ENCODE results near the gene APBB3.

The APBB3 gene

GRCh38 chr5:140575309-140575708 lies 10.9 kb upstream of the APBB3 start:
- TF ChIP-seq SIN3A (IDR thresholded peaks at IDR 0.05; ENCODE audit: borderline replicate concordance, insufficient read depth, low read length): no peak
- no peak for TF ChIP-seq POLR2AphosphoS5 (IDR thresholded peaks at IDR 0.05; ENCODE audit: low read depth, low read length)
- TF ChIP-seq FOXP2 (optimal IDR thresholded peaks at IDR 0.05; ENCODE audit: borderline replicate concordance, extremely low read depth, extremely low read length, insufficient read depth): no peak
- TF ChIP-seq TAF1 (IDR thresholded peaks at IDR 0.05; ENCODE audit: borderline replicate concordance, insufficient read depth, low read length): no peak
- TF ChIP-seq REST (IDR thresholded peaks at IDR 0.05; ENCODE audit: insufficient read depth in 1 of 2, low read depth in 2 of 2, low read length in 2 of 2): no peak

GRCh38 chr5:140574165-140574564 lies 9.8 kb upstream of the APBB3 start:
- TF ChIP-seq POLR2AphosphoS5 (IDR thresholded peaks at IDR 0.05; ENCODE audit: low read depth, low read length): no peak
- no peak for TF ChIP-seq TAF1 (IDR thresholded peaks at IDR 0.05; ENCODE audit: borderline replicate concordance, insufficient read depth, low read length)
- no peak for TF ChIP-seq SIN3A (IDR thresholded peaks at IDR 0.05; ENCODE audit: borderline replicate concordance, insufficient read depth, low read length)
- no peak for TF ChIP-seq FOXP2 (optimal IDR thresholded peaks at IDR 0.05; ENCODE audit: borderline replicate concordance, extremely low read depth, extremely low read length, insufficient read depth)
- no peak for TF ChIP-seq REST (IDR thresholded peaks at IDR 0.05; ENCODE audit: insufficient read depth in 1 of 2, low read depth in 2 of 2, low read length in 2 of 2)

GRCh38 chr5:140573683-140574082 lies 9.3 kb upstream of the APBB3 start:
- TF ChIP-seq FOXP2 (optimal IDR thresholded peaks at IDR 0.05; ENCODE audit: borderline replicate concordance, extremely low read depth, extremely low read length, insufficient read depth): no peak
- no peak for TF ChIP-seq TAF1 (IDR thresholded peaks at IDR 0.05; ENCODE audit: borderline replicate concordance, insufficient read depth, low read length)
- TF ChIP-seq REST (IDR thresholded peaks at IDR 0.05; ENCODE audit: insufficient read depth in 1 of 2, low read depth in 2 of 2, low read length in 2 of 2): no peak
- TF ChIP-seq SIN3A (IDR thresholded peaks at IDR 0.05; ENCODE audit: borderline replicate concordance, insufficient read depth, low read length): no peak
- no peak for TF ChIP-seq POLR2AphosphoS5 (IDR thresholded peaks at IDR 0.05; ENCODE audit: low read depth, low read length)

GRCh38 chr5:140571105-140571504 lies 6.7 kb upstream of the APBB3 start:
- TF ChIP-seq POLR2AphosphoS5 (IDR thresholded peaks at IDR 0.05; ENCODE audit: low read depth, low read length) (no peak), TAF1 (IDR thresholded peaks at IDR 0.05; ENCODE audit: borderline replicate concordance, insufficient read depth, low read length) (no peak), REST (IDR thresholded peaks at IDR 0.05; ENCODE audit: insufficient read depth in 1 of 2, low read depth in 2 of 2, low read length in 2 of 2) (no peak), SIN3A (IDR thresholded peaks at IDR 0.05; ENCODE audit: borderline replicate concordance, insufficient read depth, low read length) (no peak), FOXP2 (optimal IDR thresholded peaks at IDR 0.05; ENCODE audit: borderline replicate concordance, extremely low read depth, extremely low read length, insufficient read depth) (no peak)

- no peak for TF ChIP-seq FOXP2 (optimal IDR thresholded peaks at IDR 0.05; ENCODE audit: borderline replicate concordance, extremely low read depth, extremely low read length, insufficient read depth)
- no peak for TF ChIP-seq TAF1 (IDR thresholded peaks at IDR 0.05; ENCODE audit: borderline replicate concordance, insufficient read depth, low read length)
- no peak for TF ChIP-seq SIN3A (IDR thresholded peaks at IDR 0.05; ENCODE audit: borderline replicate concordance, insufficient read depth, low read length)
- TF ChIP-seq REST (IDR thresholded peaks at IDR 0.05; ENCODE audit: insufficient read depth in 1 of 2, low read depth in 2 of 2, low read length in 2 of 2): no peak
- TF ChIP-seq POLR2AphosphoS5 (IDR thresholded peaks at IDR 0.05; ENCODE audit: low read depth, low read length): no peak
These were observed 6.1 kb upstream of the APBB3 start for GRCh38 chr5:140570488-140570887.
